HCT116 (cell line): ENCODE results near the gene RPL19. TPM values are rescaled to one million over a fixed set of nuclear protein-coding genes. Genes with fewer than 3 reads are reported as not detected.

Experiments used
- ATAC-seq: fragments of 200-7000 bp; cut with Tn5 transposase; 2 replicates; pipeline ENCODE4 v1.9.1; 2020; ENCODE audit warnings: mild to moderate bottlenecking, moderate library complexity
- BruUV-seq: library from RNA; stranded (reverse); fragments of 400-500 nt; replicated peaks from 2 replicates; lab custom pipeline; 2021; lab: Mats Ljungman, UMichigan
- CTCF ChIA-PET: fragments of 300-600 bp; sonication (Branson Sonifier 250); formaldehyde crosslinking; loops from one replicate; lab custom pipeline; 2021; ENCODE audit warnings: antibody characterized with exemption; lab: Charles Lee
- POLR2A ChIA-PET: fragments of 300-600, 350-600 bp; sonication (Branson Sonifier 250); formaldehyde crosslinking; loops from one replicate; lab custom pipeline; 2021; ENCODE audit warnings: antibody characterized with exemption; lab: Charles Lee
- RAD21 ChIA-PET, 2 experiments: fragments of 300-600 bp; sonication (Branson Sonifier 250); formaldehyde crosslinking; loops; one replicate each; lab custom pipeline; 2023; ENCODE audit warnings: low total read pairs in 2 of 2; ENCODE audit not compliant: uncharacterized antibody in 2 of 2, unreplicated experiment in 2 of 2, low non-redundant PET in 1 of 2; lab: Charles Lee
- DNase-seq: peaks from one replicate; pipeline ENCODE4 v3.0.0-alpha.2; 2010; ENCODE audit warnings: low read depth, low spot score
- H2AFZ ChIP-seq: fragments of 200-600 bp; shearing (Covaris generic), sonication (generic); 2 replicates; pipeline ENCODE4 v1.6.1; 2017; ENCODE audit warnings: low read depth, mixed run types, mixed read lengths, antibody characterized with exemption, low read length; ENCODE audit not compliant: poor library complexity, severe bottlenecking
- H3K27ac ChIP-seq: 2 replicates; pipeline ENCODE4 v1.5.1; 2012; ENCODE audit warnings: low read depth, low read length
- H3K27me3 ChIP-seq: fragments of 200-600 bp; sonication (generic); 2 replicates; pipeline ENCODE4 v1.6.1; 2016; ENCODE audit warnings: mixed run types, low read length, mixed read lengths; ENCODE audit not compliant: insufficient read depth
- H3K36me3 ChIP-seq, 2 experiments: fragments of 200-500 bp in 1 of 2; fragments of 200-600 bp in 1 of 2; sonication (Bioruptor generic) in 1 of 2; sonication (generic) in 1 of 2; 2 replicates each; pipeline versions ENCODE4 v1.5.1 to v1.6.1; 2014 to 2016; ENCODE audit warnings: low read length in 2 of 2, inconsistent platforms in 1 of 2, mixed read lengths in 1 of 2, mixed run types in 1 of 2; ENCODE audit not compliant: insufficient read depth in 2 of 2, control insufficient read depth in 1 of 2
- H3K4me1 ChIP-seq, 2 experiments: fragments of 200-600 bp in 1 of 2; sonication (generic) in 1 of 2; 2 replicates each; pipeline versions ENCODE4 v1.5.1 to v1.6.1; 2012 to 2017; ENCODE audit warnings: low read length in 2 of 2, inconsistent platforms in 1 of 2, mild to moderate bottlenecking in 1 of 2, mixed read lengths in 1 of 2, mixed run types in 1 of 2, moderate library complexity in 1 of 2; ENCODE audit not compliant: insufficient read depth in 2 of 2, control insufficient read depth in 1 of 2
- H3K4me2 ChIP-seq: fragments of 200-600 bp; sonication (generic); 2 replicates; pipeline ENCODE4 v1.6.1; 2017; ENCODE audit warnings: mixed run types, low read length, mixed read lengths
- H3K4me3 ChIP-seq, 2 experiments: fragments of 200-600 bp in 1 of 2; sonication (generic) in 1 of 2; replicated peaks in 1 of 2; 2 replicates each; pipeline ENCODE4 v1.5.1; 2011 to 2016; ENCODE audit warnings: low read length in 2 of 2, control low read depth in 1 of 2, low read depth in 1 of 2, mild to moderate bottlenecking in 1 of 2, mixed read lengths in 1 of 2, mixed run types in 1 of 2
- H3K79me2 ChIP-seq: fragments of 200-600 bp; sonication (generic); 2 replicates; pipeline ENCODE4 v1.6.1; 2017; ENCODE audit warnings: mild to moderate bottlenecking, mixed run types, low read length, moderate library complexity, mixed read lengths; ENCODE audit not compliant: insufficient read depth
- H3K9ac ChIP-seq: fragments of 200-600 bp; sonication (generic); 2 replicates; pipeline ENCODE4 v1.6.1; 2016; ENCODE audit warnings: low read length, mixed read lengths
- H3K9me2 ChIP-seq: fragments of 200-600 bp; sonication (generic), shearing (Covaris generic); 2 replicates; pipeline ENCODE4 v1.6.1; 2017; ENCODE audit warnings: mixed run types, mild to moderate bottlenecking, moderate library complexity; ENCODE audit not compliant: insufficient read depth
- H3K9me3 ChIP-seq, 2 experiments: fragments of 200-500 bp in 1 of 2; fragments of 200-600 bp in 1 of 2; sonication (Bioruptor generic) in 1 of 2; sonication (generic) in 1 of 2; 2 replicates each; pipeline ENCODE4 v1.6.1; 2014 to 2017; ENCODE audit warnings: low read length in 2 of 2, mixed read lengths in 2 of 2, inconsistent platforms in 1 of 2, low read depth in 1 of 2, mild to moderate bottlenecking in 1 of 2, mixed run types in 1 of 2, moderate library complexity in 1 of 2; ENCODE audit not compliant: control insufficient read depth in 1 of 2, insufficient read depth in 1 of 2
- H4K20me1 ChIP-seq: fragments of 200-600 bp; sonication (generic), shearing (Covaris generic); 2 replicates; pipeline ENCODE4 v1.6.1; 2017; ENCODE audit warnings: mixed run types, mild to moderate bottlenecking, moderate library complexity; ENCODE audit not compliant: insufficient read depth
- ATF3 ChIP-seq: IDR thresholded peaks from 2 replicates; pipeline ENCODE4 v1.6.1; 2012
- CEBPB ChIP-seq: IDR thresholded peaks from 2 replicates; pipeline ENCODE4 v1.6.1; 2012; ENCODE audit warnings: low read depth
- CTCF ChIP-seq, 3 experiments: fragments of 200-600 bp in 1 of 3; sonication (generic) in 1 of 3; IDR thresholded peaks in 2 of 3; conservative IDR thresholded peaks in 1 of 3; 2 replicates each; pipeline ENCODE4 v1.5.1; 2012 to 2017; ENCODE audit warnings: low read depth in 2 of 3, low read length in 2 of 3, antibody characterized with exemption in 1 of 3, borderline replicate concordance in 1 of 3, control low read depth in 1 of 3, mild to moderate bottlenecking in 1 of 3, mixed read lengths in 1 of 3, mixed run types in 1 of 3, moderate library complexity in 1 of 3; ENCODE audit not compliant: insufficient read depth in 1 of 3
- EGR1 ChIP-seq: IDR thresholded peaks from 2 replicates; pipeline ENCODE4 v1.6.1; 2012; ENCODE audit warnings: low read depth
- EZH2 ChIP-seq: fragments of 200-600 bp; sonication (generic); IDR thresholded peaks from 2 replicates; pipeline ENCODE4 v1.6.1; 2017; ENCODE audit warnings: antibody characterized with exemption, mixed run types
- JUND ChIP-seq: IDR thresholded peaks from 2 replicates; pipeline ENCODE4 v1.6.1; 2012
- POLR2A ChIP-seq: IDR thresholded peaks from 2 replicates; pipeline ENCODE4 v1.7.0; 2011; ENCODE audit warnings: borderline replicate concordance; ENCODE audit not compliant: insufficient read depth, insufficient read length; ENCODE audit errors: extremely low read depth
- RAD21 ChIP-seq: IDR thresholded peaks from 2 replicates; pipeline ENCODE4 v1.6.1; 2012; ENCODE audit warnings: low read depth, mild to moderate bottlenecking
- REST ChIP-seq: IDR thresholded peaks from 2 replicates; pipeline ENCODE4 v1.6.1; 2012; ENCODE audit warnings: low read depth
- TCF7L2 ChIP-seq: IDR thresholded peaks from 2 replicates; pipeline ENCODE4 v1.7.0; 2011; ENCODE audit warnings: borderline replicate concordance, inconsistent platforms; ENCODE audit not compliant: insufficient read depth, insufficient read length; ENCODE audit errors: extremely low read depth
- intact Hi-C: fragments of 100-400 bp; cut with micrococcal nuclease; formaldehyde crosslinking; loops from 2 replicates; pipeline ENCODE4 v1.10.0; 2022
- total RNA-seq: library from RNA; stranded (reverse); gene quantifications from one replicate; pipeline ENCODE4 v1.2.1, GENCODE V29; 2021; ENCODE audit not compliant: unreplicated experiment

Gene RPL19
- total RNA-seq, 1 experiment from 2014 or later: 2,276 TPM

GRCh38 chr17:39173526-39174274, 26.4 kb upstream of the RPL19 start:
- ChIA-PET RAD21 (no interaction called here), CTCF (interaction anchor here (0.7 to 3.4 kb wide), 6 partner anchors 9 to 396 kb away, joined by 3 to 62 read pairs (median 7); partner anchors contain the start of gene RPL19)
- H3K27ac ChIP-seq: no peak overlapping the region
- H3K9me2 ChIP-seq: no peaks in the 10 kb centered on the region
- TF ChIP-seq POLR2A (no peak), JUND (no peak), EZH2 (no peak), TCF7L2 (no peak), ATF3 (no peak), CTCF (IDR thresholded peaks at IDR 0.05 in 2 of 3, conservative IDR thresholded peaks at IDR 0.05 in 1 of 3; ENCODE audit: borderline replicate concordance in 1 of 3, insufficient read depth in 1 of 3, low read depth in 2 of 3, low read length in 2 of 3) (no peak), REST (no peak), EGR1 (no peak), CEBPB (no peak), RAD21 (no peak)
- TF ChIP-seq, all 23 proteins: peak for 0
- DNase-seq (no peak), ATAC-seq (no peak)
- BruUV-seq: no TSS peak
- Histone ChIP-seq H3K4me3 (no peak overlapping the region), H4K20me1 (no peaks in the 10 kb centered on the region), H2AFZ (no peak overlapping the region), H3K9ac (no peak overlapping the region), H3K9me3 (no peaks in the 10 kb centered on the region), H3K4me2 (no peak overlapping the region), H3K36me3 (peaks cover 3 to 5% of the 10 kb centered on the region in 2 experiments; a peak in 2 of 4 replicates), H3K4me1 (peaks cover 5 to 24% of the 10 kb centered on the region in 2 experiments; a peak in 3 of 4 replicates), H3K27me3 (no peaks in the 10 kb centered on the region), H3K79me2 (no peaks in the 10 kb centered on the region)
- POLR2A ChIA-PET: interaction anchor here (1.2 kb wide), 1 partner anchor 21 kb away, joined by 3 read pairs; no protein-coding TSS in a partner anchor
- intact Hi-C loops: no loop called here
